NCI-H345 treated with DMSO at 0.1 percent for 48 hours (cell line): Measurements from ENCODE around the gene EFCAB6.

ENCODE experiments used
- DNase-seq: peaks from one replicate; lab custom pipeline; 2025; ENCODE audit not compliant: unreplicated experiment; lab: John Stamatoyannopoulos, UW

Gene EFCAB6

DNA sequence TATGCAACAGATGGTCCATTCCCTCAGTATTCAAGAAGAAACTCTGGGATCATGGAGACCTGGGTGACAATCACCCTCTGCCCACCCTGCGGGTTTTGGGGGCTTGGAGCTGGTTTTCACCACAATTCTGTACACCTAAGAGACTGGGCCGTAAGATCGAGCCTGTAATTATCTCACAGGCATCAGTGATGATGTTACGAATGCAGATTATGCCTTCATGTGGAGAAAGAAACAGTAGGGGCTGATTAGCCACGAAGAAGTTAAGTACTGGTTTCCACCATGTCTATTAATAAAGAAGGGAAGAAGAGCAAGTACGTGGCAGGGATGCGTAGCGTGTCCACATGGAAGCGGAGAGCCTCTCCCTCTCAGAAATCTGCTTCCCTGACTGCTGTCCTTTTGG is 5.3 kb upstream of the EFCAB6 start:
- DNase-seq = no peak

DNA sequence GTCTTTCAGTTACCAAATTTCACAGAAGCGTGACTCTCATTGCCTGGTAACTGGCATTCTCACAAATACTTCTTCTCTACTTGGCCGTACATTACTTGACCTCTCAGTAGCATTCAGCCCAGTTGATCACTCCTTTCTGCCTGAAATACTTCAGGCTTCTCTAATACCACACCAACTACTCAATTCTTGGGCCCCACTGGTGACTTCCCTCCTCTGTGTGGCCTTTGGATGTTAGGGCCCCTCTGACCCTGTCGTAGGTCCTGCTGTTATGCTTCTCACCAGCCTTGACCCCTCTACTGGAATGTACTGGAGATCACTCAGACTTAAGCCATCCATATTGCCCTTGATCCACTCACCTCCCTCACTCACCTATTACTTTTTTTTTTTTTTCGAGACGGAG is 2.2 kb upstream of the EFCAB6 start:
- DNase-seq = no peak

DNA sequence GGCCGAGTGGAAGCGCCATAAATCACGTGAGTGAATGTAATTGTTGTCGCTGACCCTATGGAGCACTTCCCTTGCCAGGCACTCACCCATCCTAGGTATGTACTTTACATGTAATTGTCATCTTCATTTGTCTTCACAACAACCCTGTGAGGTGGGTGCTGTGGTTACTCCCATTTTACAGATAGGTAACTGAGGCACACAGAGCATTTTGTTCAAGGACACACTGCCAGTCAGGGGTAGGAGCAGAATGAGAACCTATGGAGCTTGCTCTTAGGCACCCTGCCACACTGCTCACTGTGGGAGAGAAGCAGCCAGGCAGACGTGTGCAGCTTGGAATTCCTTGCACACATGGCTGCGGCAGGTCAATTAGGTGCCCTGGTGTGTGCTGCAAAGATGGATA is 785 bp upstream of the EFCAB6 start:
- DNase-seq = no peak

DNA sequence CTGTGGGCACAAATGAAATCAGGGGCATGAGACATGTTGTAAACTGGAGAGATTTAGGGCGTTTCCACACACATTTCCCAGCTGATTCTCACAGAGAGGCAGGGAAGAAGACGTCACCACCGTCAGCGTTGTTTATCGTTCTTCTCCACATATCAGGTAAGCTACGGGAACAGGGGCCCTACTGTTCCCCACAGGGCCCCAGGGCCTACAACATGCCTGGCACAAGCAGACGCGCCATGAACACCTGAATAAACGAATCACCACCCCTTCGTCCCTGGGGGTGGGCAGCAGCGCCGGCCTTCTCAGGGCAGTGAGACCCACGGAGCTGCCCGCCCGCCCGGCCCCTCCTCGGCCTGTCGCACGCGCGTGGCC is 342 bp downstream of the EFCAB6 start:
- no peak for DNase-seq

DNA sequence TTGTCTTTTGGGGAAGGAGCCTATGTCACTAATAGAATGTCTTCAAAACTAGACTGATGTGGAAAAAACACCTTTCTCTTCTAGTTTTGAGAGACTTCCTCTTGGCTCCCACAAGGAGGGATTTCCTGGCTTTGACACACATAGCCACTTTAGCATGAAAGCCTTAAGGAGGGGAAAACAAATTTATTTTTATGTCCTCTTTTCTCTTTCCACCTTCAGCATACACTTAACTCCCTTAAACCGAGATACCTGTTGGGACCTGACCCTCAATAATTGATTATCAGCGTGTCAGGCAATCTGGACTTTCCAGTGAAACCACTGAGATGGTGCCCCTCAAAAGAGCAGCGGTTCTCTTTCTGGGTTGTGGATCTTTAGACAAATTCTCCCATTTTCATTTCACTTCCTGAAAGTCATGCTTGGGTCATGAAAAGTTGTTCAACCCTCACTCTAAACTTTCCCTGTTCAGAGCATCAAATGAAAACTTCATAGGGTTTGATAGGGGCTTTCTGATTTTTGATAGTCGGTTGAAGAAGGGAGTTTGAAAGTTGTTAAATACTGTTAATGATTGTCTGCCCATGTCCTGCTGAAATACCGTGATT is 9.1 kb downstream of the EFCAB6 start:
- no peak for DNase-seq

DNA sequence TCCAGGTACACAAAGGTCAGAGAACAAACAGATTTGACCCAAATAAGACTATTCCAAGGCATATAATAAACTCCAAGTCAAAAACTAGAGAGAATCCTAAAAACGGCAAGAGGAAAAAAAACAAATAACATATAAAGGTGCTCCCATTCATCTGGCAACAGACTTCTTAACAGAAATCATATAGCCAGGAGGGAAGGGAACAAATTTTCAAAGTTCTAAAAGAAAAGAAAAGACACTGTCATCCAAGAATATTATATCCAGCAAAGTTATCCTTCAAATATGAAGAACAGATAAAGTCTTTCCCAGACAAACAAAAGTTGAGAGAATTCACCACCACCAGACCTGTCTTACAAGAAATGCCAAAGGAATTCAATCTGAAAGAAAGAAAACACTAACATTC is 11.1 kb downstream of the EFCAB6 start:
- DNase-seq = no peak

DNA sequence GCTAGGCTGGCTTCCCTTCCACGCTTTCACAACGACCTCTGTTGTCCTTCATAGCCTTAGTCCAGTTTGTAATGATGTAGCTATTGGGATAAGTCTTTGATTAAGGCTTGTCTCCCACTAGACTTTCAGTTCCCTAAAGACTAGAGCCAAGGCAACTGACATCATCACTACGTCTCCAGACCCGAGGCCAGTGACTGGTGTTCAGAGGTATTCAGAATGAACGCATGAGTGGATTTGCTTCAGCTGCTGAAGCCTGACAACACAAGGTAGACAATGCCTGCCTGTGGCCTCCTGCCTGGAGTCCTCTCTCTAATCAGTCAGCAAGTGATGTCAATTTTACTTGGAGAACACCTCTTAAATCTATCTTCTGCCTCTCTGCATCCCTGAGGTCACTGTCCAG is 13.6 kb downstream of the EFCAB6 start:
- no peak for DNase-seq

DNA sequence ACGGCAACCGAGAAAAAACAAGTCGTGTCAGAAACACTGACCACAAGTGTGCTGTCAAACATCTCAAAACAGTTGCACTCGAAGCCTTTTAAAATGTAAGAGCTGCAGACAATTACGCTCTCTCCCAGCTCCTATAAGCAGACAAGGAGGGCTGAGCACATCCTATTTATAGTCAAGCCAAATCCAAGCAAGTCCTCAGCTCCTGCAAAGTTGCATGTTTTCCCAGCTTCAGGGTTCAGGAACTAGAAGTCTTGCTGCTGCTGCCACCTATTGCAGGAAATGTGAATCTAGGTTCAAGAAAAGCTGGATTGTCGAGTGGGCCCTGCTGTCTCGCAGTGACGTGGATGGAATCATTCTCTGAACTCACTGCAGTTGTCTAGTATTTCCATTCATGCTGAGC is 15.5 kb downstream of the EFCAB6 start:
- no peak for DNase-seq

DNA sequence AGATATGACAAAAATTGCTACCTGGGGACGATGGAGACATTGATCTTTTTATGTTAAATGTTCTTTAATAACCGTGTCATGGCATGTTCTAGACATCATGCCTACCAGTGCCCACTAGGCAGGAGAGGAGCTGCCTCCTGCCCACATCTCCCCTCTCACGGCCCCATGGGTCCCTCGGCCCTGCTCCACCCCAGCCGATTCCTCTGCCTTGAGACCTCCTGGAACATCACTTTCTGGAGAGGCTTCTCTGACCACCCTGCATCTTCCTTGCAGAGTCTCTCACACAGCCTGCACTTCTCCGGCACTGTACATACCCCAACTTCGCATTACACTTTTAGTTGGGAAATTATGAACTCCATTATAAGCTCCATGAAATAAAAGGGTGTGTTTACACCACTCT is 16.8 kb downstream of the EFCAB6 start:
- no peak for DNase-seq

DNA sequence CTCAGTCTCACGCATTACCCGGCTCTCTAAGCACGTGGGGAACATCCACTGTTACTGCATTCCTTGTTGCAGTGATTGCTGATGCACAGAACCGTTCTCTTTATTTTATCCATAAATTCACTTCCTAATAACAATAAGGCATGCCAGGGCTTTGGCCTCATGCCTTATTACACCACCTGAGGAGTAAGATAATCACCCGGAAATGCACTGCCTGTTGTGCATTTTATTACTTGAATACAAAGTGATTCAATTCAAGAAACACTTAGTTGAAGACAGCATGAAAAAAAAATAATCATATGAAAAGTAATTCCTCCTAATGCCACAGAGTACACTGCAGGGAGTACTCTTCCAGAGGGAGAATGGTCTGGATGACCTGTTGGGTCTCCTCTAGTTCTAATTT is 19.2 kb downstream of the EFCAB6 start:
- DNase-seq = no peak

DNA sequence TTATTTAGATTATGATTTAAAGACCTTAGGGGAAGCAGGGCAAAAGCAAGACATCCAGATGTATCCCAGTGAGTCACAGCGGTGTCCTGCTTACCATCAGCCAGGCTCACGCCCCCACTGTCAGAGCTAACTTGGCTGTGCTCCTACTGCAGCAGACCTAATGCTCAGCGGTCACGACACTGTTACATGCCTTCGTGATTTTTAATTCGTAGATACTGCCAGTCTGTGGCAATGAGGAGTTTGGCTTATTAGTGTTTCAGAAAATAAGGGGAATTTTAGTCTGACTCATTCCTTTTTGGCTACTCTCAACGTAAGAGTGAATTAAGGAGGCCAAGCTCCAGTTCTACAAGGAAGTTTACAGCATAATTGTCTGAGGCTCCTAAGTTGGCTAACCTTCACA is 22.7 kb downstream of the EFCAB6 start:
- DNase-seq = no peak

DNA sequence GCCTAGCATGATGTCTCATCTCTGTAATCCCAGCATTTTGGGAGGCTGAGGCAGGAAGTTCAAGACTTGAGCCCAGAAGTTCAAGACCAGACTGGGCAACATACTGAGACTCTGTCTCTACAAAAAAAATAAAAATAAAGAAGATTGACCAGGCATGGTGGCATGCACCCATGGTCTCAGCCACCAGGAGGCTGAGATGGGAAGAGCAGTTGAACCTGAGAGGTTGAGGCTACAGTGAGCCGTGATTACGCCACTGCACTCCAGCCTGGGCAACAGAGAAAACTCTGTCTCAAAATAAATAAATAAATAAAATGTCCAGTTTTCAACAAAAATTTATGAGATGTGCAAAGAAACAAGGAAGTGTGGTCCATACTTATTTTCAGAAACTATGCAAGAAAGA is 28.3 kb downstream of the EFCAB6 start:
- no peak for DNase-seq

DNA sequence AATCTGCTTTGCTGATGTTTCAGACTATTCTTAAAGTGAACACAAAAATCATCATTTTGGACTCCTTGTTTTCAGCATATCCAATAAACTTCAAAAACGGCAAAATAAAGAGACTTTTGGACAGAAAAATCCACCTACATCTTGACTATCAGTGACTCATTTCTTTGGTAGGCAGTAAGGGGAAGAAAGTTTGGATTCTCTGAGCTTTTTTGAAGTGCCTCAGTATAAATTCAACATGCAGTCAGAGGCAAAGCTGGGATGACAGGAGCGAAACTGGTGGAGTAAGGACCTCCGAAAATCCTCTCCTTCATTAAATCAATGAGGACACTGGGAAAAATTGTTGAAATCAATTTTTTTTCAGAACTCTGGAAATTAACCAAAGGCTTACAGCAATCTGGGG is 29.7 kb downstream of the EFCAB6 start:
- DNase-seq = no peak

DNA sequence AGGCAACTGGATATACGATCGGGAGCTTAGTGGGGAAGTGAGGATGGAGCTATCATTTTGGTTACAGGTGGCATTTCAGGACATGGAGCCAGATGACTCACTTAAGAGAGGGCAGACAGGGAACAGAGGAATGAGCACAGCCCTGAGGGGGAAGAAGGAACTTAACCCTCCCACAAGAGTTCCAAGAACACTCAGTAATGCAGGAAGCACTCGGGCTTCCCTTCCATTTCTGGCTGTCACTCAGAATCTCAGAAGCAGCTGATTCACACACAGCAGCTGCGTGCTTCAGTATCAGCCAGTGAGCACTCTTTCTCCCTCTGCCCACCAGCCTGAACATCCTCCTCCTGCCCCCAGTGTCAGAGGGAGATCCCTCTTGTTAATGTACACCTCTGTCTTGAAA is 34.8 kb downstream of the EFCAB6 start:
- no peak for DNase-seq

DNA sequence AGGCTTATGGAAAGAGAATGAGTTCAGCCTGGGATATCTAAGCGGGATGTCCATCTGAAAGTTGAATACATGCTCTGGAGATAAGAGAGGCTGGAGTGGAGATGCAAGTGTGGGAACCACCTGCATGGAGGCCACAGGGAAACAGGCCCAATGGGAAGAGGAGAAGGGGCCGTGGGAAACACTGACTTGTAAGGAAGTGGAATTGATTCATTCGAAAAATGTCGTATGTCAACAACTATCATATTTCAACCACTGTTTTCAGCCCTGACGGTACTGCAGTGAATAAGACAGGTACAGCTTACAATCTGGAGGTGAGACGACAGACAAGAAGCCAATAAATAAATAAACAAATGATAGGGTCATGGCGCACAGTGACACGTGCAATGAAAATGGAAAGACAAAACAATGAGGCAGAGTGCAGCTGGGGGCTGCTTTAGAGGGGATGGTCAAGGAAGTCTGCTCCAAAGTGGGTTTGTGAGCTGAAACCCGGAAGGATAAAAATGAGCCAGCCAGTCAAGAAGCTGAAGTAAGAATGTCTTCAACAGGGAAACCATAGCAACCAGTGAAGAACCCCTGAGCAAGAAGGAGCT is 35.9 kb downstream of the EFCAB6 start:
- no peak for DNase-seq

DNA sequence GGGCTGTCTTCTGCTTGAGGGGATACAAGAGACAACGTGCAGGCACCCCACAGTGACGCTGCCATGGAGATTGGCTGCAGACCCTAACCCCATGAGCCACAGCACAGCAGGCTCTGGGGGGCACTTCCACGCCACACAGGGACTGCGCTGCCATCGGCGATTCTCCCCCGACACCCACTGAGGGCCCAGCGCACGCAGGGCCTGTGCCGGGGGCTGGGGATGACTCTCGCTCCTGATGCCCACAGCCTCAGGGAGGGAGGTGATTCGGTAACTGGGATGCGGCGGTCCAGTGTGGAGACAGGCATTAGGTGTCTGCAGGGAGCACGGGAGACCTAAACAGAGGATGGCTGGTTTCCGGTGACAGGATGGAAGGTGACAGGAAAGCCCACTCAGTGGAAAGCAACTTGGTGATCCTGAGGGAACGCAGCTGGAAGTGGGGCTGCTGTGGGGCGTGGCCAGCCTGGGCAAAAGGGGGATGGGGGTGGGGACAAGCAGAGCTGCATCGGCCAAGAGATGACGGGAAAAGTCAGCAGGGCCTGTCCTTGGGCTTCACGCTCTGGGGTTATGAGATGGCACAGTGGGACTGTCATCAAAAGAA is 37.7 kb downstream of the EFCAB6 start:
- no peak for DNase-seq

DNA sequence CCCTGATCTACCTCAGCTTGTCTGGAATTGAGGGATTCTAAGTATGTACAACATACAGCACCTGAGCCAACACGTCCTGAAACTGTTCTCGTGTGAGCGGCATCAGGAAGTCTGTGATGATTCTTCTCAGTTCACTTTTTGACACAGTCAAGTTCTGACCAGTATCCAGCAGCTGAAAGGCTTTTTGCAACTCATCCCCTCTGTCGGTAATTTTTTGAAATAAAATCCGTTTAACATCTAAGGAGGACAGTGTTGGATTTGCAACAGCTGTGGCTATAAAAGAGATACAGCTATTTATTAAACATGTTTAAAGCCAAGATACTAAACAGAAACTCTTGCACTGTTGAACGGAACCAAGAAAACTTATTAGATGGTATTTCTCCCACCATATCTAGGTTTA is 39.3 kb downstream of the EFCAB6 start:
- no peak for DNase-seq

DNA sequence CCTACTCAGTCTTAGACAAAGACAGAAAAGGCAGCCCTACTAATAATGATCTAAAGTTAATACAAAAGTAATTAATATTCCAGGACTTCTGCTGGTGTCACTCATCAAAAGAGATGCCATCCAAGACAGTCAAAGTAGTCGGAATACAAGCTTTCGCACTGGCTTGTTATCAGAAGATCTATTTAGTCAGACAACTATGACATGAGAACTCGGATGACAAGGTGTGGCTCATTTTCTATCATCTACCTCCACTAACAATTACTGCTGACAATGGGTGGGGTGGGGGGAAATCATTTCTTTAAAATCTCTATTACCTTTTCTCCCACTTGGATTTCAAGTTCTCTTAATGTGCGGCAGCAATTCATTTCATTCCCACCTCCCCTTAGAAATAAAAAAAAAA is 56.7 kb downstream of the EFCAB6 start:
- DNase-seq = no peak

DNA sequence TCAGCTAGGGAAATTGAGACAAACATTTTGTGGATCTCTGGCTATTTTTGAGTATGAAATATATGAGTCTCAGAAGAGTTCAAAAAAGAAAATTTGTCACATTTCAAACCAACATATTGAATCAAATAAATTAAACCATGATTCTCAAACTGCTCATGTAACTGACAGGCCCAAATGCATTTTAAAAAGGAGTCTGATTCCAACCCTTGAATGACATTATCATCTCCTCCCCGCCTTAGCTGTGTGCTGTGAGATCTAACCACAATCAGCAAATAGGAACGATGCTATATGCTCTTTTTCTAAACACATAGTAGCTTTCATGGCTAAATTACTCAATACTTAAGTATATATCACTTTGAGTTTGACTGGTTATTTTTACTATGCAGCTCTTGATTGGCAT is 57.1 kb downstream of the EFCAB6 start:
- no peak for DNase-seq

DNA sequence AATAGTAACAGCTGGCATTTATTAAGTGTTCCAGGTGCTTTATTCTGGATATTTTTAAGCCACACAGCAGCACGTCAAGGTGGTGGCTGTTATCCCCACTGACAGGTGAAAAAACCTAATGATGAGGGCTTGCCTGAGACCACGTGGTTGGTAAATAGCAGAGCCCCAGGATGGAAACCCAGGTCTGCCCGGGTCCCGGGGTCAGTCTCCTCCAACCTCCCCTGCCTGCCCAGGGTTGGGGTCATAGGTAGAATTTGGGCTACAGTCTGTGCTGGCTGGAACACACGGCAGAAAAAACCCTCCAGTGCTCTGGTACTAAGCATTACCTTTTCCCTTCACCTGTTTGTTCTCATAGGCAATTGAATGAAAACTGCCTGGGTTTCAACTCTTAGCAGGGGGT is 57.9 kb downstream of the EFCAB6 start:
- no peak for DNase-seq

DNA sequence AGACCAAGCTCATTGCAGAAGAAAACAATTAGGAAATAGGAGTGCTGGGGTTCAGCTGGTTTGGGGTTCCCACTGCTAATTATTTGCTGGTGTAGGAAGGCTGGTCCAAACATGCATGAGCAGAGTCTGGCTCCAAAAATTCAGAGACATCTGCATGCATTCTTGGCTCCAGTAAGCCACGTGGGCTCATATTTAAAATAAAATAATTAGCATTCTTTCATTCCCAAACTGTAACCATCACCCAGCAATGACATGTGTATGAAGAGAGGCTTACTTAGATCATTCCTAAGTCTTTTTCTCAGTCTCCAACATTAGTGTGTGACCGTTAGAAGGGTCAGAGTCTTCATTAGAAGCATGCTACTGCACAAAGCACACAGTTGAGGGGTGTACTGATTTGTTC is 58.4 kb downstream of the EFCAB6 start:
- DNase-seq = no peak

DNA sequence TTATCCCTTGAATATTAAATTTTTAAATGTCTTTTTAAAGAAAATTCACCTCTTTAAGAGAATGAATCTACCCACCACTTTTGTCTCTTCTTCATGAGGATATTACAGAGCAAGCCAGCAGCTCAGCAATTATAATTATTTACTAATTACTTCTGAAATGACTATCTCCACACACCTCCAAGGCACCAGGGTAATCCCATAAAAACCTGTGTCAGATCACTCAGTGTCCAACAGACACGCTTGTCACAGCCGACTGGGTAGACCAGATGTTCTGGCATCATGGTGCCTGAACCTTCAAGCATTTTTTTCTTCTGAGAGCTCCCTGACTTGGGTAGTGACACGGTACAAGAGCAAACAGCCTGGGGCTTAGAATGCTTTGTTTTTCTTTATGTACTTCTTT is 61.4 kb downstream of the EFCAB6 start:
- DNase-seq = no peak

DNA sequence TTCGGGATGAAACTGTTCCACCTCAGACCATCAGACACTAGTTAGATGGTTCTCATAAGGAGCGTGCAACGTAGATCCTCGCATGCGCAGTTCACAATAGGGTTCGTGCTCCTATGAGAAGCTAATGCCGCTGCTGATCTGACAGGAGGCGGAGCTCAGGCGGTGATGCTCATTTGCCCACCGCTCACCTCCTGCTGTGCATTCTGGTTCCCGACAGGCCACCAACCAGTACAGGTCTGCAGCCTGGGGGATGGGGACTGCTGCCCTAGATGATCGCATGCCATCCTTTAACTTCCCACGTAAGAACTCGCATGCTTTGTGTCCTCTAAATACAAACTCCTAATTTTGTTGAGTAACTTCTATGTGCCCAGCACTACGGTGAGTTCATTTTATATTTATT is 62.6 kb downstream of the EFCAB6 start:
- DNase-seq = no peak
